Testis (tissue), 2 donors: ENCODE data around the gene ERAP2.

Experiments used
- POLR2A ChIP-seq: fragments of 450-650 bp; IDR thresholded peaks from one replicate; pipeline ENCODE4 v1.6.1; 2017; ENCODE audit warnings: antibody characterized with exemption, mild to moderate bottlenecking, moderate library complexity
- TF ChIP-seq, protein P1 (sequence below), 3 experiments: fragments of 450-650 bp in 2 of 3; fragments of 200-600 bp in 1 of 3; sonication (generic) in 1 of 3; IDR thresholded peaks; one replicate each; pipeline ENCODE4 v1.5.1; 2016 to 2019; ENCODE audit warnings: antibody characterized with exemption in 3 of 3, mild to moderate bottlenecking in 2 of 3, moderate library complexity in 1 of 3

GRCh38 chr5:96875791-96876291, 459 bp upstream of the ERAP2 start:
- TF ChIP-seq, protein P1, sequence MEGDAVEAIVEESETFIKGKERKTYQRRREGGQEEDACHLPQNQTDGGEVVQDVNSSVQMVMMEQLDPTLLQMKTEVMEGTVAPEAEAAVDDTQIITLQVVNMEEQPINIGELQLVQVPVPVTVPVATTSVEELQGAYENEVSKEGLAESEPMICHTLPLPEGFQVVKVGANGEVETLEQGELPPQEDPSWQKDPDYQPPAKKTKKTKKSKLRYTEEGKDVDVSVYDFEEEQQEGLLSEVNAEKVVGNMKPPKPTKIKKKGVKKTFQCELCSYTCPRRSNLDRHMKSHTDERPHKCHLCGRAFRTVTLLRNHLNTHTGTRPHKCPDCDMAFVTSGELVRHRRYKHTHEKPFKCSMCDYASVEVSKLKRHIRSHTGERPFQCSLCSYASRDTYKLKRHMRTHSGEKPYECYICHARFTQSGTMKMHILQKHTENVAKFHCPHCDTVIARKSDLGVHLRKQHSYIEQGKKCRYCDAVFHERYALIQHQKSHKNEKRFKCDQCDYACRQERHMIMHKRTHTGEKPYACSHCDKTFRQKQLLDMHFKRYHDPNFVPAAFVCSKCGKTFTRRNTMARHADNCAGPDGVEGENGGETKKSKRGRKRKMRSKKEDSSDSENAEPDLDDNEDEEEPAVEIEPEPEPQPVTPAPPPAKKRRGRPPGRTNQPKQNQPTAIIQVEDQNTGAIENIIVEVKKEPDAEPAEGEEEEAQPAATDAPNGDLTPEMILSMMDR (IDR thresholded peaks at IDR 0.05) = no peak
- TF ChIP-seq POLR2A = no peak
